Measurements from ENCODE around the gene TMEM130. TPM values are rescaled to one million over a fixed set of nuclear protein-coding genes. Genes with fewer than 3 reads are reported as not detected.

TMEM130 gene
- total and polyA plus RNA-seq, 10 of the 15 experiments (the other 5 are each of a cell fraction or from before 2014, with no cell fraction given) = 0.04 to 0.15 (median 0.11) TPM; not detected in 7

DNA sequence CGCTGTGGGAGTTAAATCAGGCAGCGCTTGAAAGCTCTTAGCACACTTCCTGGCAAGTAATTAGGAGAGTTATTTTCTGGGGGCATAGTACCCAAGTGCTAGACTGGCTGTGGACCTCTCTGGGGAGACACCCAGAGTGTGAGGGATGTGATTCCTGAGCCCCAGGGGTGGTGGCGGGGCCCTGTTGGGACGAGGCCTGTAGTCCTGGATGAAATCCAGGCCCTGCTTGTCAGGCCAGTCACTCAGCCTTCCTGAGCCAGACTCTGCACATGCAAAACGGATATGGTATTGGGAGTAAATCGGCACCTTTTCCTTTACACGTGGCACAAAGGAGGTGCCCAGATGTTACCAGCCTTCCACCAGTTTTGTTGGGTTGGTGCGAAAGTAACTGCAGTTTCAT lies 39.7 kb upstream of the TMEM130 start:
- Histone ChIP-seq H3K27ac (ENCODE audit: control insufficient read depth, insufficient read depth) (no peak overlapping the region), H2AFZ (ENCODE audit: control insufficient read depth, low read depth, low read length) (no peak overlapping the region), H3K4me2 (ENCODE audit: control insufficient read depth, insufficient read depth) (no peak overlapping the region), H3K4me3 (no peak overlapping the region), H3K27me3 (replicated peaks in 1 of 2; ENCODE audit: control insufficient read depth in 2 of 2, insufficient read depth in 2 of 2, low read length in 1 of 2) (no peaks in the 10 kb centered on the region), H3K4me1 (ENCODE audit: control insufficient read depth, insufficient read depth, low read length) (no peaks in the 10 kb centered on the region), H3K9ac (ENCODE audit: control insufficient read depth, insufficient read depth, low read length) (no peak overlapping the region), H3K79me2 (ENCODE audit: control insufficient read depth, insufficient read depth, low read length) (no peaks in the 10 kb centered on the region), H4K20me1 (ENCODE audit: control insufficient read depth, insufficient read depth) (no peaks in the 10 kb centered on the region), H3K9me3 (replicated peaks; ENCODE audit: control insufficient read depth, insufficient read depth, low read length) (no peaks in the 10 kb centered on the region), H3K36me3 (ENCODE audit: control insufficient read depth in 2 of 2, insufficient read depth in 2 of 2, low read length in 1 of 2) (peaks cover 18 to 30% of the 10 kb centered on the region in 2 experiments)
- DNase-seq (ENCODE audit: low read depth, low spot score) = no peak
- in situ Hi-C loops (cut with MboI) (no loop called here), intact Hi-C loops (cut with micrococcal nuclease; ENCODE audit: unreplicated experiment) (no loop called here)
- RAD21 ChIA-PET (ENCODE audit: unreplicated experiment) = interaction anchor here (0.7 kb wide), 1 partner anchor 13 kb away, joined by 4 read pairs; no protein-coding TSS in a partner anchor
- ATAC-seq = no peak
- no peak for FAIRE-seq
- CTCF ChIA-PET = no interaction called here
- BruUV-seq (replicated peaks) = no TSS peak
- SMC1A ChIA-PET (ENCODE audit: uncharacterized antibody, unreplicated experiment) = no interaction called here
- POLR2A ChIA-PET = no interaction called here
- 99% methylated on average over 8 of the region's 8 CpGs for WGBS (ENCODE audit: insufficient coverage, insufficient replicate concordance, low lambda C conversion rate, missing lambda C conversion rate)
- no peak for TF ChIP-seq ZNF207 (IDR thresholded peaks at IDR 0.05; ENCODE audit: borderline replicate concordance)
- TF ChIP-seq, protein P1, sequence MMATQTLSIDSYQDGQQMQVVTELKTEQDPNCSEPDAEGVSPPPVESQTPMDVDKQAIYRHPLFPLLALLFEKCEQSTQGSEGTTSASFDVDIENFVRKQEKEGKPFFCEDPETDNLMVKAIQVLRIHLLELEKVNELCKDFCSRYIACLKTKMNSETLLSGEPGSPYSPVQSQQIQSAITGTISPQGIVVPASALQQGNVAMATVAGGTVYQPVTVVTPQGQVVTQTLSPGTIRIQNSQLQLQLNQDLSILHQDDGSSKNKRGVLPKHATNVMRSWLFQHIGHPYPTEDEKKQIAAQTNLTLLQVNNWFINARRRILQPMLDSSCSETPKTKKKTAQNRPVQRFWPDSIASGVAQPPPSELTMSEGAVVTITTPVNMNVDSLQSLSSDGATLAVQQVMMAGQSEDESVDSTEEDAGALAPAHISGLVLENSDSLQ (IDR thresholded peaks at IDR 0.05) = no peak
- TF ChIP-seq, protein P2, sequence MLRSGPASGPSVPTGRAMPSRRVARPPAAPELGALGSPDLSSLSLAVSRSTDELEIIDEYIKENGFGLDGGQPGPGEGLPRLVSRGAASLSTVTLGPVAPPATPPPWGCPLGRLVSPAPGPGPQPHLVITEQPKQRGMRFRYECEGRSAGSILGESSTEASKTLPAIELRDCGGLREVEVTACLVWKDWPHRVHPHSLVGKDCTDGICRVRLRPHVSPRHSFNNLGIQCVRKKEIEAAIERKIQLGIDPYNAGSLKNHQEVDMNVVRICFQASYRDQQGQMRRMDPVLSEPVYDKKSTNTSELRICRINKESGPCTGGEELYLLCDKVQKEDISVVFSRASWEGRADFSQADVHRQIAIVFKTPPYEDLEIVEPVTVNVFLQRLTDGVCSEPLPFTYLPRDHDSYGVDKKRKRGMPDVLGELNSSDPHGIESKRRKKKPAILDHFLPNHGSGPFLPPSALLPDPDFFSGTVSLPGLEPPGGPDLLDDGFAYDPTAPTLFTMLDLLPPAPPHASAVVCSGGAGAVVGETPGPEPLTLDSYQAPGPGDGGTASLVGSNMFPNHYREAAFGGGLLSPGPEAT (IDR thresholded peaks at IDR 0.05; ENCODE audit: low read depth) = no peak
- TF ChIP-seq TCF3 (IDR thresholded peaks at IDR 0.05; ENCODE audit: borderline replicate concordance, insufficient read depth, low read depth, low read length) = no peak
- no peak for TF ChIP-seq EGR1 (IDR thresholded peaks at IDR 0.05; ENCODE audit: borderline replicate concordance in 1 of 2, low read depth in 2 of 2, low read length in 2 of 2)
- no peak for TF ChIP-seq ATF7 (IDR thresholded peaks at IDR 0.05; ENCODE audit: low read depth)
- TF ChIP-seq E2F4 (IDR thresholded peaks at IDR 0.05; ENCODE audit: low read depth, low read length) = no peak
- no peak for TF ChIP-seq FOXM1 (IDR thresholded peaks at IDR 0.05; ENCODE audit: low read depth, low read length)
- no peak for TF ChIP-seq BCL3 (IDR thresholded peaks at IDR 0.05; ENCODE audit: borderline replicate concordance, insufficient read depth, low read depth, low read length, poor library complexity, severe bottlenecking)
- no peak for TF ChIP-seq IRF4 (IDR thresholded peaks at IDR 0.05; ENCODE audit: low read depth, low read length)
- TF ChIP-seq ZNF384 (IDR thresholded peaks at IDR 0.05; ENCODE audit: borderline replicate concordance, low read depth, low read length) = no peak
- TF ChIP-seq, protein P3, sequence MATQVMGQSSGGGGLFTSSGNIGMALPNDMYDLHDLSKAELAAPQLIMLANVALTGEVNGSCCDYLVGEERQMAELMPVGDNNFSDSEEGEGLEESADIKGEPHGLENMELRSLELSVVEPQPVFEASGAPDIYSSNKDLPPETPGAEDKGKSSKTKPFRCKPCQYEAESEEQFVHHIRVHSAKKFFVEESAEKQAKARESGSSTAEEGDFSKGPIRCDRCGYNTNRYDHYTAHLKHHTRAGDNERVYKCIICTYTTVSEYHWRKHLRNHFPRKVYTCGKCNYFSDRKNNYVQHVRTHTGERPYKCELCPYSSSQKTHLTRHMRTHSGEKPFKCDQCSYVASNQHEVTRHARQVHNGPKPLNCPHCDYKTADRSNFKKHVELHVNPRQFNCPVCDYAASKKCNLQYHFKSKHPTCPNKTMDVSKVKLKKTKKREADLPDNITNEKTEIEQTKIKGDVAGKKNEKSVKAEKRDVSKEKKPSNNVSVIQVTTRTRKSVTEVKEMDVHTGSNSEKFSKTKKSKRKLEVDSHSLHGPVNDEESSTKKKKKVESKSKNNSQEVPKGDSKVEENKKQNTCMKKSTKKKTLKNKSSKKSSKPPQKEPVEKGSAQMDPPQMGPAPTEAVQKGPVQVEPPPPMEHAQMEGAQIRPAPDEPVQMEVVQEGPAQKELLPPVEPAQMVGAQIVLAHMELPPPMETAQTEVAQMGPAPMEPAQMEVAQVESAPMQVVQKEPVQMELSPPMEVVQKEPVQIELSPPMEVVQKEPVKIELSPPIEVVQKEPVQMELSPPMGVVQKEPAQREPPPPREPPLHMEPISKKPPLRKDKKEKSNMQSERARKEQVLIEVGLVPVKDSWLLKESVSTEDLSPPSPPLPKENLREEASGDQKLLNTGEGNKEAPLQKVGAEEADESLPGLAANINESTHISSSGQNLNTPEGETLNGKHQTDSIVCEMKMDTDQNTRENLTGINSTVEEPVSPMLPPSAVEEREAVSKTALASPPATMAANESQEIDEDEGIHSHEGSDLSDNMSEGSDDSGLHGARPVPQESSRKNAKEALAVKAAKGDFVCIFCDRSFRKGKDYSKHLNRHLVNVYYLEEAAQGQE (IDR thresholded peaks at IDR 0.05; ENCODE audit: low read depth, low read length) = no peak
- TF ChIP-seq POLR2AphosphoS5 (IDR thresholded peaks at IDR 0.05; ENCODE audit: low read length) = no peak
- no peak for TF ChIP-seq PAX5 (IDR thresholded peaks at IDR 0.05; ENCODE audit: borderline replicate concordance, low read depth, low read length)
- no peak for TF ChIP-seq STAT1 (conservative IDR thresholded peaks at IDR 0.05)
- no peak for TF ChIP-seq KAT2A (conservative IDR thresholded peaks at IDR 0.05; ENCODE audit: control insufficient read depth, low read depth, low read length)

Measured in GM12878 (cell line).